Hepatocyte (in vitro differentiated cells): Measurements from ENCODE around the gene IL10. TPM values are rescaled to one million over a fixed set of nuclear protein-coding genes. Genes with fewer than 3 reads are reported as not detected.

Source experiments
- DNase-seq: peaks from one replicate; pipeline ENCODE4 v3.0.0-alpha.2; 2016; ENCODE audit warnings: low spot score
- H2AFZ ChIP-seq: fragments of 200-600 bp; sonication (generic); 2 replicates; pipeline ENCODE4 v1.6.0; 2016; ENCODE audit warnings: antibody characterized with exemption, mild to moderate bottlenecking
- H3K27ac ChIP-seq: fragments of 200-600 bp; sonication (generic); 2 replicates; pipeline ENCODE4 v1.5.1; 2016; ENCODE audit warnings: mild to moderate bottlenecking
- H3K27me3 ChIP-seq: fragments of 200-600 bp; sonication (generic); 2 replicates; pipeline ENCODE4 v1.6.1; 2016
- H3K36me3 ChIP-seq: fragments of 200-600 bp; sonication (generic); replicated peaks from 2 replicates; pipeline ENCODE4 v1.5.1; 2016; ENCODE audit warnings: low read depth; ENCODE audit not compliant: insufficient read depth
- H3K4me1 ChIP-seq: fragments of 200-600 bp; sonication (generic); 2 replicates; pipeline ENCODE4 v1.5.1; 2016; ENCODE audit warnings: mild to moderate bottlenecking, moderate library complexity; ENCODE audit not compliant: insufficient read depth
- H3K4me2 ChIP-seq: fragments of 200-600 bp; sonication (generic); 2 replicates; pipeline ENCODE4 v1.6.0; 2016
- H3K4me3 ChIP-seq: fragments of 200-600 bp; sonication (generic); 2 replicates; pipeline ENCODE4 v1.5.1; 2016; ENCODE audit warnings: mild to moderate bottlenecking
- H3K79me2 ChIP-seq: fragments of 200-600 bp; sonication (generic); 2 replicates; pipeline ENCODE4 v1.6.0; 2017; ENCODE audit warnings: mild to moderate bottlenecking
- H3K9me2 ChIP-seq: fragments of 200-600 bp; sonication (generic); replicated peaks from 2 replicates; pipeline ENCODE4 v1.6.0; 2017; ENCODE audit warnings: mild to moderate bottlenecking; ENCODE audit not compliant: insufficient read depth
- H3K9me3 ChIP-seq: fragments of 200-600 bp; sonication (generic); 2 replicates; pipeline ENCODE4 v1.5.1; 2016; ENCODE audit warnings: low read depth, mild to moderate bottlenecking
- H4K20me1 ChIP-seq: fragments of 200-600 bp; sonication (generic); 2 replicates; pipeline ENCODE4 v1.6.0; 2016; ENCODE audit warnings: mild to moderate bottlenecking; ENCODE audit not compliant: insufficient read depth, poor library complexity, severe bottlenecking
- EZH2 ChIP-seq: fragments of 200-600 bp; sonication (generic); IDR thresholded peaks from 2 replicates; pipeline ENCODE4 v1.6.1; 2016; ENCODE audit warnings: antibody characterized with exemption, mild to moderate bottlenecking, borderline replicate concordance
- EZH2phosphoT487 ChIP-seq: fragments of 200-600 bp; sonication (generic); IDR thresholded peaks from one replicate; pipeline ENCODE4 v1.6.1; 2018; ENCODE audit warnings: antibody characterized with exemption, mild to moderate bottlenecking, low read depth, moderate library complexity; ENCODE audit not compliant: unreplicated experiment, severe bottlenecking
- WGBS: methylation state at CpG from one replicate; pipeline ENCODE4 v1.1.6; 2016; ENCODE audit warnings: low lambda C conversion rate; ENCODE audit errors: missing lambda C conversion rate; 5-methylcytosine and 5-hydroxymethylcytosine counted together
- polyA plus RNA-seq: library from polyadenylated mRNA; unstranded; fragments of >200 nt; fragmentation: Nextera tagmentation; extraction: Ambion mirVana; gene quantifications from 2 replicates; pipeline ENCODE4 v1.2.1, GENCODE V29; 2016
- total RNA-seq: library from RNA; depleted of rRNA; stranded (reverse); fragments of >200 nt; gene quantifications from 2 replicates; pipeline ENCODE4 v1.2.3, GENCODE V29; 2014
- TF ChIP-seq, protein P1 (sequence below): fragments of 200-600 bp; sonication (generic); IDR thresholded peaks from 2 replicates; pipeline ENCODE4 v1.5.1; 2016; ENCODE audit warnings: antibody characterized with exemption, mild to moderate bottlenecking; ENCODE audit not compliant: poor library complexity

Gene IL10
- total and polyA plus RNA-seq, 2 experiments from 2014 or later: 0.50 TPM; not detected in 1

DNA sequence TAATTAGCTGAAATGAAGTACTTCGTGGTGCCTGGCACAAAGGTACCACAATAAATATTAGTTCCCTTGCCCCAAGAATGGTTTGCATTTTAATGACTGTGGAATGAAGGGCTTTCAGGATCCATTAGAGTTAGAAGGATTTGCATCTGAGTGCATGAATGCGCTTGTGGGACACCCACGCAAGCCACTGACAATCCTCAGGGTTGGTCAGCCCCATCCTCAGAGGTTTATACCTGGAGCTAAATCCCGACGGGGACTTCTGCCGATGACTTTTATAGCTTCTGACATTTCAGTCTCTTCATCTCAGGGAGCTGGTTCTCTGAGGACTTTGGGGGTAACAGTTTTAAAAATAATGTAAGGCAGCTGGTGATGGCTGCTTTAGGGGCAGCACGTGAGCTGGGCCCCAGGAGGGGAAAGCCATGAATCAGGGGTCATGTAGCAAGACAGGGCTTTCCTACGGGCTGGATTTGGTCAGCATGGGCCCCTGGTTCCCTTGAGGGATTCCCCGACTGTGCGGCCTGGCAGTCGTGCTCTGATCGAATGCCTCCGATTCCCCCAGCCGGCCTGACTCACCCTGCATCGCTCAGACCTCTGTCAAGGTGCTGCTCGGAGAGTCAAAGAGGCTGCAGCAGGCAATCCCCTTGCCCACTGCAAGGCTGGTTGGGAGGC, 20.8 kb upstream of the IL10 start:
- Histone ChIP-seq H3K4me3 (no peak overlapping the region), H3K4me1 (no peaks in the 10 kb centered on the region), H4K20me1 (no peaks in the 10 kb centered on the region), H3K27ac (no peak overlapping the region), H2AFZ (no peak overlapping the region), H3K79me2 (no peaks in the 10 kb centered on the region), H3K9me3 (no peaks in the 10 kb centered on the region), H3K9me2 (no peaks in the 10 kb centered on the region), H3K36me3 (no peaks in the 10 kb centered on the region), H3K27me3 (no peaks in the 10 kb centered on the region), H3K4me2 (no peak overlapping the region)
- TF ChIP-seq EZH2 (no peak), EZH2phosphoT487 (no peak)
- TF ChIP-seq, protein P1, sequence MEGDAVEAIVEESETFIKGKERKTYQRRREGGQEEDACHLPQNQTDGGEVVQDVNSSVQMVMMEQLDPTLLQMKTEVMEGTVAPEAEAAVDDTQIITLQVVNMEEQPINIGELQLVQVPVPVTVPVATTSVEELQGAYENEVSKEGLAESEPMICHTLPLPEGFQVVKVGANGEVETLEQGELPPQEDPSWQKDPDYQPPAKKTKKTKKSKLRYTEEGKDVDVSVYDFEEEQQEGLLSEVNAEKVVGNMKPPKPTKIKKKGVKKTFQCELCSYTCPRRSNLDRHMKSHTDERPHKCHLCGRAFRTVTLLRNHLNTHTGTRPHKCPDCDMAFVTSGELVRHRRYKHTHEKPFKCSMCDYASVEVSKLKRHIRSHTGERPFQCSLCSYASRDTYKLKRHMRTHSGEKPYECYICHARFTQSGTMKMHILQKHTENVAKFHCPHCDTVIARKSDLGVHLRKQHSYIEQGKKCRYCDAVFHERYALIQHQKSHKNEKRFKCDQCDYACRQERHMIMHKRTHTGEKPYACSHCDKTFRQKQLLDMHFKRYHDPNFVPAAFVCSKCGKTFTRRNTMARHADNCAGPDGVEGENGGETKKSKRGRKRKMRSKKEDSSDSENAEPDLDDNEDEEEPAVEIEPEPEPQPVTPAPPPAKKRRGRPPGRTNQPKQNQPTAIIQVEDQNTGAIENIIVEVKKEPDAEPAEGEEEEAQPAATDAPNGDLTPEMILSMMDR: no peak
- no peak for DNase-seq
- WGBS: 81% methylated on average over 16 of the region's 16 CpGs

DNA sequence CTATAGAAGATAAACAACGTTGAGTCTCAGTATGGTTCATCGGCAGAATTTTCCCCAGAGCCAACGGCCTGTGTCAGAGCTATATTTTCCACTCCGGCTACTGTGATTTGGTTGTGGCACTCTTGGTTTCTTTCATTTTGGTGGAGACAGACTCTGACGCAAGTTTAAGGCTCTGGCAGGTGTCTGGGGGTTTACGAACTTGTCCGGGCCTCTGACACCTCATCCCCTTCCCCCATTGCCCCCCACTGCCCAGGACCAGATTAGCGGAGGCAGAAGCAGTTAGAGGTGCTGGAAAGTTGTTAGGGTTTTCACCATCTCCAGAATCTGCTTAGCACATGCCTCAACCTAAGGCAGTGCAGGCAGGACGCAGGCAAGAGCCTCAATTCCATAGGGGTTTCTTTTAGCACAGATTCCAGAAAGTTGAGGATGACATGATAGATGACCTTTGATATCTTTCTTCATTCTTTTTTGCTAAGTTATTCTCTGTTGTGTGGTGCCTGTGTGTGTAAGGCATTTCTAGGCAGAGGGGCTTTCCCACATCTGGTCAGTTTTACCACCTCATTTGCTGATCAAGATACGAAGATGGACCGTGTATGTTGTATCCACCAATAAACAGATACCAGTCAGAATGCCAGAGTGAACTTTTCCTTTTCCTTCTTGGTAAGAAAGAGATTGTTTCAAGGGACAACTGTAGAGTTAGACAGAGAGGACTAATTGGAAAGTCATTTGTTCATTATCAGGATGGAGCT, 18.4 kb upstream of the IL10 start:
- H4K20me1 ChIP-seq: no peaks in the 10 kb centered on the region
- no peaks in the 10 kb centered on the region for H3K36me3 ChIP-seq
- no peak overlapping the region for H2AFZ ChIP-seq
- no peak overlapping the region for H3K4me3 ChIP-seq
- no peak for TF ChIP-seq EZH2
- no peak overlapping the region for H3K27ac ChIP-seq
- H3K4me1 ChIP-seq: no peaks in the 10 kb centered on the region
- no peaks in the 10 kb centered on the region for H3K9me2 ChIP-seq
- no peak overlapping the region for H3K4me2 ChIP-seq
- 88% methylated on average over 11 of the region's 11 CpGs for WGBS
- DNase-seq: no peak
- no peaks in the 10 kb centered on the region for H3K27me3 ChIP-seq
- no peaks in the 10 kb centered on the region for H3K9me3 ChIP-seq
- H3K79me2 ChIP-seq: no peaks in the 10 kb centered on the region

- Histone ChIP-seq H3K4me1 (no peaks in the 10 kb centered on the region), H3K4me2 (no peak overlapping the region), H3K79me2 (no peaks in the 10 kb centered on the region), H3K27ac (no peak overlapping the region), H4K20me1 (no peaks in the 10 kb centered on the region), H3K9me3 (no peaks in the 10 kb centered on the region), H2AFZ (no peak overlapping the region), H3K36me3 (no peaks in the 10 kb centered on the region), H3K27me3 (no peaks in the 10 kb centered on the region), H3K4me3 (no peak overlapping the region), H3K9me2 (no peaks in the 10 kb centered on the region)
- TF ChIP-seq, protein P1: no peak
- TF ChIP-seq EZH2 (no peak), EZH2phosphoT487 (no peak)
- WGBS: 95% methylated on average over 3 of the region's 3 CpGs
- no peak for DNase-seq
Measured at GRCh38 chr1:206788487-206789050, 16.3 kb upstream of the IL10 start.

DNA sequence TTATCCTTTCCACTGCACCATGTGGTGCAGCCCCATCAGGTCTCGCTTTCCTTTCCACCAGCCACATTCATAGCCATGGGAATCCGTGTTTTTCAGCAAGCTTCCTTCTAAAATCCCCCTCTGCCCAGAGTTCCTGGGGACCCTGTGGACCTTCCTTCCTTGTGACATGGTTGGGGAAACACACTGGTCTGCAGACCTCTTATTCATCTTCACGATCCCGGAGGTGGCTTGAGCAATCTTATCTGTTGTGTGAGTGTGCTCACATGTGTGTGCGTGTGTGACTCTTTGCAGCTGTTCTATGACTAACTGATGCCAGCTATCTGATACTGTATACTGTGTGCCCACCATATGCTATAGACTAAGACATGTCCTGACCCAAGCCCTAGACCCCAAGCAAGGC, 15.6 kb upstream of the IL10 start:
- no peak overlapping the region for H3K27ac ChIP-seq
- no peak overlapping the region for H2AFZ ChIP-seq
- H3K27me3 ChIP-seq: no peaks in the 10 kb centered on the region
- H4K20me1 ChIP-seq: no peaks in the 10 kb centered on the region
- H3K36me3 ChIP-seq: no peaks in the 10 kb centered on the region
- no peaks in the 10 kb centered on the region for H3K4me1 ChIP-seq
- no peak overlapping the region for H3K4me3 ChIP-seq
- no peaks in the 10 kb centered on the region for H3K79me2 ChIP-seq
- H3K9me3 ChIP-seq: no peaks in the 10 kb centered on the region
- no peak for TF ChIP-seq EZH2
- TF ChIP-seq EZH2phosphoT487: no peak
- TF ChIP-seq, protein P1: no peak
- 92% methylated on average over 5 of the region's 5 CpGs for WGBS
- no peak overlapping the region for H3K4me2 ChIP-seq
- no peaks in the 10 kb centered on the region for H3K9me2 ChIP-seq
- no peak for DNase-seq
